Measurements from ENCODE around the gene SLC6A19.

DNA sequence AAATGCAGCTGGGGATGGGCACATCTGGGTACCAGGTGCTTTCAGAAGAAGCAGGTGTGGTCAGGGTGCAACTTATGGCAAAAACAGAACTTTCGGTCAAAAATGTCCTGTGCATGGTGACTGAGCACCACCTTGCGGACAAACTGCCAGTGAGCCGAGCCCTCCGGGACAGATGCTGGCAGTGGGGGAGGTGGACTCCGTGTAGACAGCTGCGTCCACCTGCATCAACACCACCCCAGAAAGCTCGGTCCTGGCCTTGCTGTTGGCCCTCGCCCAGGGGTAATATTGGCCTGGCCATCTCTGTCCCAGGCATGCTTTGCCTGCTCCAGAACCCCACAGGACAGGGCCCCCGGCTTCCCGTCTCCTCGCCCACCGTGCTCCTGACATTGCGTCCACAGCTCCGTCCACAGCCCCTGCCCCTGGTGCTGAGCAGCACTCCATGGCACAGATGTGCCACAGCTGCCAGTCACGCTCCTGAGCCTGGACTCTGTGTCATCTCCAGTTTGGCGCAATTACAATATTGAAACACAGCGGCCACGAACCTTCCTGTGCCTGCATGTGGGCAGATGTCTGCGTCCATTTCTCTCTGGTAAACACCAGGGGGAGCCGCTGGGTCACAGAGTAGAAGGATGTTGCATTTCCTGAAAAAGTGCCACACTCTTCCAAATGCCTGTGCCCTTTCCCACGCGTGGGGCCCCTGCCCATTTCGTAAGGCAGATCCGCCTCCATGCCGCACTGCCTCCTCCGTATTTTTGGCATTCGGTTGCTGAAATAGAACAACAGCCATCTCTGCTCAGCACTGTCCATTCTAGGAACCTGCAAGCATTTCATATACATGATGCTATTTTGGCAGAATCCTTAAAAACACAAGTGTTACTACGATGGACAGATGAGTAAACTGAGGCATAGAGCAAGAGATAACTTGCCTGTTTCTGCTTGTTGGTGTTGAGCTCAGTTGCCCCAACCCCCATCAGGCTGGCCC lies 33.4 kb upstream of the SLC6A19 start:
- TF ChIP-seq POLR2A (IDR thresholded peaks at IDR 0.05), result no peak
- TF ChIP-seq, protein P1, sequence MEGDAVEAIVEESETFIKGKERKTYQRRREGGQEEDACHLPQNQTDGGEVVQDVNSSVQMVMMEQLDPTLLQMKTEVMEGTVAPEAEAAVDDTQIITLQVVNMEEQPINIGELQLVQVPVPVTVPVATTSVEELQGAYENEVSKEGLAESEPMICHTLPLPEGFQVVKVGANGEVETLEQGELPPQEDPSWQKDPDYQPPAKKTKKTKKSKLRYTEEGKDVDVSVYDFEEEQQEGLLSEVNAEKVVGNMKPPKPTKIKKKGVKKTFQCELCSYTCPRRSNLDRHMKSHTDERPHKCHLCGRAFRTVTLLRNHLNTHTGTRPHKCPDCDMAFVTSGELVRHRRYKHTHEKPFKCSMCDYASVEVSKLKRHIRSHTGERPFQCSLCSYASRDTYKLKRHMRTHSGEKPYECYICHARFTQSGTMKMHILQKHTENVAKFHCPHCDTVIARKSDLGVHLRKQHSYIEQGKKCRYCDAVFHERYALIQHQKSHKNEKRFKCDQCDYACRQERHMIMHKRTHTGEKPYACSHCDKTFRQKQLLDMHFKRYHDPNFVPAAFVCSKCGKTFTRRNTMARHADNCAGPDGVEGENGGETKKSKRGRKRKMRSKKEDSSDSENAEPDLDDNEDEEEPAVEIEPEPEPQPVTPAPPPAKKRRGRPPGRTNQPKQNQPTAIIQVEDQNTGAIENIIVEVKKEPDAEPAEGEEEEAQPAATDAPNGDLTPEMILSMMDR (IDR thresholded peaks at IDR 0.05), result peak; percentile 47 to 77 (median 62)

Data from adrenal gland (tissue), 5 donors.